GM18507 (cell line): ENCODE data around the gene PALLD.
A peak's percentile ranks its signal among the peaks of the same experiment; 100 is the strongest.

Experiments
- DNase-seq: peaks from one replicate; pipeline ENCODE4 v3.0.0; 2011; ENCODE audit warnings: low read depth; ENCODE audit not compliant: insufficient read length; ENCODE audit errors: extremely low spot score
- FAIRE-seq: peaks from 2 replicates; lab custom pipeline; 2011; peaks lifted over from hg19 to GRCh38; lab: Jason Lieb, UNC

PALLD gene

GRCh38 chr4:168734703-168735678 is 238.1 kb downstream of the PALLD start:
- no peak for FAIRE-seq
- no peak for DNase-seq

GRCh38 chr4:168735735-168736134 is 238.9 kb downstream of the PALLD start:
- FAIRE-seq (no peak), DNase-seq (no peak)

GRCh38 chr4:168736860-168737805 is 240.3 kb downstream of the PALLD start:
- FAIRE-seq: peak; percentile 9
- no peak for DNase-seq

- no peak for DNase-seq
- FAIRE-seq: no peak
These were observed 240.9 kb downstream of the PALLD start for GRCh38 chr4:168737806-168738172.

- DNase-seq (no peak), FAIRE-seq (no peak)
These were observed 243.0 kb downstream of the PALLD start for GRCh38 chr4:168739886-168740285.

GRCh38 chr4:168740691-168741090 is 243.8 kb downstream of the PALLD start:
- no peak for DNase-seq
- no peak for FAIRE-seq

GRCh38 chr4:168741281-168742173 is 244.7 kb downstream of the PALLD start:
- no peak for FAIRE-seq

GRCh38 chr4:168743131-168743530 is 246.3 kb downstream of the PALLD start:
- DNase-seq: no peak
- no peak for FAIRE-seq

More at GRCh38 chr4:168741281-168742173, 244.7 kb downstream of the PALLD start:
- no peak for DNase-seq

GRCh38 chr4:168743601-168744000 is 246.7 kb downstream of the PALLD start:
- no peak for DNase-seq
- FAIRE-seq: no peak

GRCh38 chr4:168744021-168744420 is 247.2 kb downstream of the PALLD start:
- no peak for FAIRE-seq
- DNase-seq: no peak

- no peak for FAIRE-seq
- DNase-seq: no peak
These were observed 252.0 kb downstream of the PALLD start for GRCh38 chr4:168748807-168749206.

- FAIRE-seq (no peak), DNase-seq (no peak)
These were observed 254.7 kb downstream of the PALLD start for GRCh38 chr4:168751263-168752225.

- DNase-seq (no peak), FAIRE-seq (no peak)
These were observed 259.0 kb downstream of the PALLD start for GRCh38 chr4:168755598-168756477.

GRCh38 chr4:168757500-168757899 is 260.6 kb downstream of the PALLD start:
- DNase-seq (no peak), FAIRE-seq (no peak)

- no peak for DNase-seq
- no peak for FAIRE-seq
These were observed 261.6 kb downstream of the PALLD start for GRCh38 chr4:168758351-168758876.

GRCh38 chr4:168759321-168759720 is 262.5 kb downstream of the PALLD start:
- no peak for FAIRE-seq
- DNase-seq: no peak

GRCh38 chr4:168759959-168760527 is 263.2 kb downstream of the PALLD start:
- DNase-seq (no peak), FAIRE-seq (no peak)
